NCI-H2029 treated with DMSO at 0.1 percent for 48 hours (cell line): ENCODE results near the gene GRK6.

Experiments used
- DNase-seq: peaks from one replicate; lab custom pipeline; 2025; lab: John Stamatoyannopoulos, UW

GRK6 gene

GRCh38 chr5:177427211-177427822 lies 841 bp downstream of the GRK6 start:
- DNase-seq, result no peak

- DNase-seq, result no peak
Measured at GRCh38 chr5:177427919-177428573, 1.6 kb downstream of the GRK6 start.

GRCh38 chr5:177428574-177429217 lies 2.2 kb downstream of the GRK6 start:
- DNase-seq, result no peak

GRCh38 chr5:177429248-177430040 lies 3.0 kb downstream of the GRK6 start:
- no peak for DNase-seq

- DNase-seq, result no peak
Measured at GRCh38 chr5:177430140-177430951, 3.9 kb downstream of the GRK6 start.

- DNase-seq, result no peak
Measured at GRCh38 chr5:177430972-177431316, 4.5 kb downstream of the GRK6 start.

- DNase-seq, result no peak
Measured at GRCh38 chr5:177431317-177432142, 5.1 kb downstream of the GRK6 start.

- DNase-seq, result no peak
Measured at GRCh38 chr5:177432143-177432838, 5.8 kb downstream of the GRK6 start.

- no peak for DNase-seq
Measured at GRCh38 chr5:177432839-177433657, 6.6 kb downstream of the GRK6 start.

- no peak for DNase-seq
Measured at GRCh38 chr5:177433658-177434217, 7.3 kb downstream of the GRK6 start.

- no peak for DNase-seq
Measured at GRCh38 chr5:177434437-177434836, 8.0 kb downstream of the GRK6 start.

- no peak for DNase-seq
Measured at GRCh38 chr5:177434942-177435738, 8.7 kb downstream of the GRK6 start.

GRCh38 chr5:177435847-177436536 lies 9.5 kb downstream of the GRK6 start:
- DNase-seq, result no peak

GRCh38 chr5:177437623-177438022 lies 11.1 kb downstream of the GRK6 start:
- no peak for DNase-seq

- DNase-seq, result no peak
Measured at GRCh38 chr5:177438468-177438867, 12.0 kb downstream of the GRK6 start.

GRCh38 chr5:177439518-177440053 lies 13.1 kb downstream of the GRK6 start:
- DNase-seq, result no peak

GRCh38 chr5:177440211-177440989 lies 13.9 kb downstream of the GRK6 start:
- no peak for DNase-seq
